GM19463 (cell line): ENCODE results near the gene USP25.
"Not testable (repeated sequence)": the region's sequence is repeated elsewhere in the genome, so short reads cannot be mapped to it uniquely, and the experiment has no call there.

Experiments used
- ATAC-seq: cut with Tn5 transposase; IDR thresholded peaks from one replicate; pipeline ENCODE4 v1.9.1; 2021; ENCODE audit warnings: mild to moderate bottlenecking, moderate library complexity; ENCODE audit not compliant: unreplicated experiment

Gene USP25

DNA sequence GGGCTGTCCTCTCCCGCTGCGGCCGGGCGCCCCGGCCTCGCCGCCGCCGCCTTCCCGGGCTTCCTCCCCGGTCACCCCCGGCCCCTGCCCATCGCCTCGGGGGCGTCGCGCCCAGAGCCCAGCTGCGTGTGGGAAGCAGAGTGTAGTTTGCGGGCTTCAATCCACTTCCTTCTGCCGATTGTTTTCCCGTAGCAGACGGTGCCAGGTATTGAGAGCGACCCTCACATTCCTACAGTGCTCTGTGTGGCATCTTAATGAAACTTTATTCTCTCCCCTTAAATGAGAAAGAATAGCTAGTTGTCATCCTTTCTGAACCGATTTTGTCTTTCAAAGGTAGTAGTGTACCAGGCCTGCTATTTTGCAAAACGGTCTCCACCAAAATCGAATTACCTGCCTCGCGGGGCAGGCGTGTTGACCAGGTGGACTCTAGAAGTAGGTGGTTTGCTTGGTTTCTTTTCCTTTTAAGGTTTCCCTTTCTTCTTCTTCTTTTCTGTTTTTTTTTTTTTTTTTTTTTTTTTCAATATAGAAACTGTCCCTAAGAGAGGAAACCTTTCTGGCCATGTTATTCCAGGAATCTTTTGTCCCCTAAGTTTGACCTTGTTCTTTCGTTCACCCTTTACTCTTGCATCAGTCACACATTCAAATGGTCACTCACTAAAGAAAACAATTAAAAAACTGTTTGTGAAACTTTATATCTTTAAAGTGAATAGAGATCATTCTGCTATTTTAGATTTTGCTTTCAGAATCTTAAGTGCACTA, 881 bp downstream of the USP25 start:
- ATAC-seq, result no peak

DNA sequence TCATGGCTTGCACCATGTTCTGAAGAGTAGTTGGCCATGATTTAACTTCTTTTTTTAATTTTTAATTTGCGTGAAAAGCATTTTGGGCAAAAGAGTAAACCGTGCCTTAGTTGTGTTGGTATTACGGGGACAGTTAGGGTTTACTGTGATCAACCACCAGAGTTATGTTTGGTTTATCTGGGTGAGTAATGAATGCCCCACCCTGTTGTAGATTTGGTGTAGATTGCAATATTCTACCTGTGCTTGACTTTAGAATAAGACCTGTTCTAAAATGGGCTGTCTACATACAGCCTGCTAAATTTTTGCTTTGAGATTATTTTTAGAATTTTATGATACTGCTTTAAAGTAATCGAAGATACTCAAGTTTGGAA, 1.4 kb downstream of the USP25 start:
- ATAC-seq, result no peak

DNA sequence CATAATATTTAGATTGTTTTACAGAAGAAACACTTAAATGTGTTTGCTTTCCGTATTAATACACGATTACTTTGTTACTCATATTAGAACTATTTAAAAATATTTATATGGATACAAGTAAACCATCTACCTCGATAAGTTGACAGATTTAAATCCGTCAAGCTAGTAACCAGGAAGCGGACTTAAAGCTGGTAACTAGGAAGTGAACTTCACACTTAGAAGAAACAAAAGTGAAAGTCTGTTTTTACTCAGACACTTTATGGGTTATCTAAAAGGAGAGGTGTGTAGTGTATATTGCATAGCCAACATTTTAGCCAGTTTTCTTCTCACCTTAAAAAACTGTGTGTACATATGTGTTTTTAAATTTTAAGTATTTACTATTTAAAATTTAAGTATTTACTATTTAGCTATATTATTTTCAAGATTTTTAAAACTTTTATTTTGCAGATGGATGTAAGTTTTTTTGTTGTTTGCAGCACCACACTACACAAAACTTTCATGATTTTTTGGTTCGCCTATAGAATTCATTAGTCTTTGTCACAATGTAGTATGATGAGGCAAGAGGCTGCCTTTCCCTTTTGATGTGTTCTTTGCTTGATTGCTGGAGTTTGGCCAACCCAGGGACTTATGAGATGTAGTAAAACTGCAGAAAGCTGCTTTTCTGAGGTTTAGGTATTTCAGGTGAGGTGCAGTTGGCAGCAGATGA, 2.7 kb downstream of the USP25 start:
- peak; percentile 32 for ATAC-seq

DNA sequence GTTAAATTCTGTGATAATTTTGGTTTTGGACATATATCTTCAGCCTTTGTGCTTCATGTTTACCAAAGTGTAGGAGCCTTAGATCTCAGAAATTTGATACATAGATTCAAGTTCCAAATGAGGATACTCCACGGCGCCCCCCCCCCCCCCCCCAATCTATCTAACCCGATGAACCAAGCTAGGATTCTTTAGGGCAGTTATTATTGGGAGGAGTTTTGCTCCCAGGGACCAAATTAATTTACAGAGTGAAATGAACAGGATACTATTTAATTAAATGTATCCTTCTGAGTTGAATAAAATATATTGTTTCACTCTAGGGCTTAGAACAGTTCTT, 3.2 kb downstream of the USP25 start:
- ATAC-seq, result no peak

DNA sequence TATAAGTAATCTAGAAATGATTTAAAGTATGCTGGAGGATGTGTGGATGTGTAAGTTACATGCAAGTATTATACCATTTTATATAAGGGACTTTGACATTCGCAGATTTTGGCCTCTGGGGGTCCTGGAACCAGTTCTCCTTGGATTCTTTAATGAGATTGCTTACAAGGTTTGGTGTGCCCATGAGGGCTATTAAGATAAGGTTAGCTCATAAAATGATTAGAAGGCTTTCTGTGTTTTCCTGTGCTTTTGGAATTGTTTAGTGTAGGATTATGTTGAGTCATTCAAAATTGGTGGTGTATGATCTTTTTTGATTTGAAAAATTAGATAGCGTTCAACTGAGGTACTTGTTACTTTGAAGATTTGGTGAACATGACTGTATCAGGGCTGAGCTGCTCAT, 5.6 kb downstream of the USP25 start:
- no peak for ATAC-seq

DNA sequence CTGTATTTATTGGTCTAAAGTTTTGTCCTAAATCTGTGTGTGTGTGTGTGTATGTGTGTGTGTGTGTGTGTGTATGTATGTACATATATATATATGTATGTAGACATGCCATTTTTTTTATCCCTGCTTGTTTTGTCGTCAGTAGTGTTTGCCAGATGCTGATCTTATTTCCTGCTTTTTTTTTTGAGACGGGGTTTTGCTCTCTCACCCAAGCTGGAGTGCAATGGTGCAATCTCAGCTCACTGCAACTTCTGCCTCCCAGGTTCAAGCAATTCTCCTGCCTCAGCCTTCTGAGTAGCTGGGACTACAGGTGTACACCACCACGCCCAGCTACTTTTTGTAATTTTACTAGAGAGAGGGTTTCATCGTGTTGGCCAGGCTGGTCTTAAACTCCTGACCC, 6.1 kb downstream of the USP25 start:
- ATAC-seq, result not testable (repeated sequence)

DNA sequence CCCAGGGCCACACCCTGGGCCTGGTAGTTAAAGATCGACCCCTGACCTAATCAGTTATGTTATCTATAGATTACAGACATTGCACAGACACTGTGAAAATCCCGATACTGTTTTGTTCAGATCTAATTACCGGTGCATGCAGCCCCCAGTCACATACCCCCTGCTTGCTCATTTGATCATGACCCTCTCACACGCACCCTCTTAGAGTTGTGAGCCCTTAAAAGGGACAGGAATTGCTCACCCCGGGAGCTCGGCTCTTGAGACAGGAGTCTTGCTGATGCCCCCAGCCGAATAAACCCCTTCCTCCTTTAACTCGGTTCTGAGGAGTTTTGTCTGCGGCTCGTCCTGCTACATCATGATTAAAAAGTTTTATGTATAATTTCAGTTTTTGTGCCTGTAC, 9.0 kb downstream of the USP25 start:
- not testable (repeated sequence) for ATAC-seq

DNA sequence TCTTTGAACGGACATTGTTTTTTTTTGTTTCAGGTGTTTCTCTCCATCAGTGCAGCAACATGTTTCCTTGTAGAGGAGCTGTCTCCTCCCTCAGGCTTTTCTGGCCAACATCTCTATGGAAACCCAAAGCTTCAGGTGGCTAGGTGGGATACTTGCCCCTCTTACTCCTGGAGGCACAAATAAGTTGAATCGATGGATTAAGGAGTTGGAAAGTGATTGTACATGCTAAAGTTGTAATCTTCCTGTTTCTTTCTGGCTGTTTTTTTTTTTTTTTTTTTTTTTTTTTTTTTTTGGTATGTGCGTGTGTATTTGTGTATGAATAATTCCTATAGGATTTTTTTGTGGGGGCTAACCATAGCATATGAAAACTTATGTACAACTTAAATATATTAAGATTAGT, 10.6 kb downstream of the USP25 start:
- no peak for ATAC-seq

DNA sequence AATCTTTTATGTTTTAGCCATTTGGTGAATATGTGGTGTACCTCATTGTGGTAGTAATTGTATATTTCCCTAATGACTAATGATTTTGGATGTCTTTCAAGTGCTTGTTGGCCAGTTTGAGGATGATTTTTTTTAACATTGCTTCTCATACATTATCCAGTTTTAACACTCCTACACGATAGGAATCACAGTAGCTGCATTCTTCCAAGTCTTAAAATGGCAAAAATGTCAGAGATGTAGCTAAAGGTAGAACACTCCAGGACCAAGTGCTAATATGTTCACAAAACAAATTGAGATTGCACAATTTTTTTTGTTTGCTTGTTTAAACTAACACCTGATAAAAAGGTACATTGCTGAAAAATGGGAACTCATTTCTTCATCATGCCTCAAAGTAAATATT, 11.7 kb downstream of the USP25 start:
- ATAC-seq, result no peak

DNA sequence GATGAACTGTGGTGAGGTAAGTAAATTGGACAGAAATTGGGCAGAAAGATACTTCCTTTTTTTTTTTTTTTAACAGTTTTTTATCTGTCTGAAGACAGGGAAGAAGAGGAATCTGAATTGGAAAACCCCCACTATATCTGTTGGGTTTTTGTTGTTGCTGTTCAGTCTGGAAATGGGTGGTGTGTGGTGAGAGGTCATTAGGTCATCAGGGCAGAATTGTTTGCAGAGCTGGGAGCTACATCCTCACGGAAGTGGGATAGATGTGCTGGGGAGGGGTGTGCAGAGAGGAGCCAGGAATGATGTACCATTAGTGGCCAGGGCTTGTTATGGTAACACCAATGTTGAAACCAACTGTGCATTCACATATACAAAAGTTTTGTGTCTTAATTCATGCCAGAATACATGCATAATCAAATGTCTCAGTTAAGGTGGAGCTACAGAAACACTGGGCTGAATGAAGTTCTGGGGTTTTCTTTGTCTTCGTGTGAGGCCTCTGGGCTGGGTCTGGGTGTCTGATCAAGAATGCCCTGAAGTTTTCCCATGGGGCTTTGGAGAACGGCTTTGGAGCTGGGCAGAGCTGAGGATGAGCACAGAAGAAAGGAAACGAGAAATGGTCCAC, 12.4 kb downstream of the USP25 start:
- no peak for ATAC-seq

DNA sequence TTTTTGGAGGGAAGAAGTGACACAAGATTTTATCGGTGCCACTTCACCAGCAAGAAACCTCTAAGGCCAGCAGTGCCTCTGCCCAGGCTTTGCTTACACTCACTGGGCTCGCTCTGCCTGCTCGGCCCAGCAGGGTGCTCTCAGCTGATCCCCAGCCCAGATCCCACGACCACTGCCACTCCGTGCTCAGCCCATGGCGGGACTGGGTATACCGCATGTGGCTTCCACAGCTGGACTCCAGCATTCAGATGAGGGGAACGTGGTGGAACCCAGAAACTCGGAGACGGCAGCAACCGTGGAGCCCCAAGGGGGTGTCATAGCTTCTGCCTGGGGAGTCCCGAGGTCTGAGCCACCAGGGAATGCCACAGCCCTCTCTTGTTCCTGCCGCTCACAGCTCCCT, 12.9 kb downstream of the USP25 start:
- ATAC-seq, result no peak

DNA sequence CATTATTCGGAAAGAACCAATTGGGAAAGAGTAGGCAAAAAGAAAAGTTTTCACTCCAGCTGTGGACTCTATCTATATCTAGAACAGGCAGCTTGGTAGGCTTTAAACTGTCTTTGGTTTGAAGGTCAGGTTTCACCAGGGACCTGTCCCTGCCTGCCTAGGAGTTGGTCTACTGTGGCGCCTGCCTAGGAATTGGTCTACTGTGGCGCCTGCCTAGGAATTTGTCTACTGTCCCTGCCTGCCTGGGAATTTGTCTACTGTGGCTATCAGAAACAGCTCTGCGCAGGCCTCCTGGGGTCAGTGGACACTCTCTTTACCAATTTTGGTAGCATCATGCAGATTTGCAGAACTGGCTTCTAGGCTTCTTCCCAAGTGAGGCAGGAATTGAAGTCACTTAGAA, 13.8 kb downstream of the USP25 start:
- no peak for ATAC-seq

DNA sequence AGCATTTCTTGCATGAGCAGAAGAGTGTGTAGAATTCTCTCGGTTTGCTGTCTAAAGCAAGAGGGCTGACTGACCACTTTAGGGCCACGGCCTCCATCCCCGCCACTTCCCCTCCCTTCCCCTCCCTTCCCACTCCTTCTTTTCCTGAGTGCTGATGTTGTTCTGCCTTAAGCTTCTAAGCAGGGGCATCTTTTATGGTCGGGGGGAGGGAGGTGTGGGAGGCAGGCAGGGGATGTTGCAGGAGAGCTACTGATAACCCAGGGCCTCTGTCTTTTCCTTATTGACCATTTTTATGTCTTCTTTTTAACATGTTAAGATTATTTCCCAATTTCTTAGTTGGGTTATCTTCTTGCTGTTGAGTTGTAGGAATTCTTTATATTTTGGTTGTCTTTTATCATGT, 15.1 kb downstream of the USP25 start:
- ATAC-seq, result no peak

DNA sequence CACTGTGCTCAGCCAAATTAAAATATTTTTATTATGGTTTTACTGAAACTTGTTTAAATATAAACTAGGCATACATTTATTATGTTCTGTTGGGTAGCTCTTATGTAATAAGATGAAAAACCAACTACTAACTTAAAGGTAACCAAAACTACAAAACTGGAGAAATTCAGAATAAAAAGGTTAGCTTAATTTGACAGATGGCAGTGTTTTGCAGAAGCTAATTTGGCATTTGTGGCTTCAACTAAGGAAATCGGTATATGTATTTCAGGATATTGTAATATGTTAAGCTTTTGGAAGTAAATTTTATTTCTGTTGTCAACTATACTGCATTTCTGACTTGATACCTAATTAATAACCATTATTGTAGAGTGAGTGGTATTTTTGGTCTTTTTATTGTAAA, 18.8 kb downstream of the USP25 start:
- no peak for ATAC-seq

DNA sequence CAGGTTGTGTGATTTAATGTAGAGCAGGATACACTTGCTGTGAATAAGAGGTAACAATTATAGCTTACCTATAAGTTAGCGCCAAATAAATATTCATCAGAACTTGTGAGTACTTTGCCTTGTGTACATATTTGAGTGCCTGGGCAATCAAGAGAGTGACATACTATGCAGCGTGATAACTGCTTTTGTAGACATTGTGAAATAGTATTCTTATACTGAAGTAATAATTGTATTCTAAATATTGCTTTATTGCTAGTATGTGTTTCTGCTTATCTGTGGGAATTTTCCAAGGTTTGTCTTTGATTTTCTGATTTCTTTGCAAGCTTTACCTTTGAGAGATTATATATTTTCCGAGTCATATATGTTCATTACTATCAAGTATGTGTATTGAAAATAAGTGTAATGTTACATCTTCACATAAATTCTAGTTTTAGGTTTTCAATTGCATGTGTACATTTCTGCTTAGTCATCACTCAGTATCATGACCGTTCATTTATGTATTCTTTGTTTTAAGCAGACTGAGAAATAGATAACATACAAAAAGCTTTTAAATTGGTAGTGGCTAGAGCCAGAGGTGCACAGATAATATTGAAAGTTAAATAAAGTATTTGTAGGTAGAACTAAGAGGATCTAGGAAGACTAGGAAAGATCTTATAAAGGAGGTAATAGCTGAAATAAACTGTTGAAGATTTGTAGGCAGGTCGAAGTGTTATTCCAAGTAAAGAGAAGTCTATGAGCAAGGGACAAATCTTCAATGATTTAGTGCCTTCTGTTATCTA, 19.5 kb downstream of the USP25 start:
- no peak for ATAC-seq

DNA sequence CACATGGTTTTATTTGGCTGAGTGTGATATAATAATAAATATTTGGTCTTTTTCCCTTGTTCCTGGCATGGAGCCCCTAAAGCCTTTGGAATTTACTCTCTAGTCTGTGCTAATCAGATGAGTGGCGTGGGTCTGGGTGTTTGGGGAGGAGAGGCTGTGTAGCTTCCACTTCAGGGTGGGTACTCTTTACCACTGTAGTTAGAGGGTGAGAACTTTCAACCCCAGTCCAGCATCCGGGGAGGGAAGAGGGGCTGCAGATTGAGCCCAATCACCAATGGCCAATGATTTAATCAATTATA, 20.0 kb downstream of the USP25 start:
- ATAC-seq, result no peak

DNA sequence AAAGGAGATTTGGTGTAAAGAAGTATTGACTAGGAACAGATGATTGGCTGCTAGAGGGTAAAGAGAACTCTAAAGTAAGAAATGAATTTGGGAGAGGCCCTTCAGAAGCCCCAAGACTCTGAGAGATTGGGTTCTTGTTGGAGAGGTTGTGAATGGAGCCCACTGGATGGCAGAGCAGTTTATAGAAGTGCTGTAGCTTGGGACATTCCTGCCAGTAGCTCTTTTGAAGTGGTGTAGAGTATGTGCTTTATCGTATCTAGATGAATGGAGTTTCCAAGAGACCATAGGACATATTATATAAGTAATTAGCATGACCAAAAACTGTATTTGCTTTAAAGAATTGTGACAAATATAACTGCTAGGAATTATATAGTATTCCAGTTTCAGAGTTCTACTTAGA, 21.3 kb downstream of the USP25 start:
- ATAC-seq, result no peak

DNA sequence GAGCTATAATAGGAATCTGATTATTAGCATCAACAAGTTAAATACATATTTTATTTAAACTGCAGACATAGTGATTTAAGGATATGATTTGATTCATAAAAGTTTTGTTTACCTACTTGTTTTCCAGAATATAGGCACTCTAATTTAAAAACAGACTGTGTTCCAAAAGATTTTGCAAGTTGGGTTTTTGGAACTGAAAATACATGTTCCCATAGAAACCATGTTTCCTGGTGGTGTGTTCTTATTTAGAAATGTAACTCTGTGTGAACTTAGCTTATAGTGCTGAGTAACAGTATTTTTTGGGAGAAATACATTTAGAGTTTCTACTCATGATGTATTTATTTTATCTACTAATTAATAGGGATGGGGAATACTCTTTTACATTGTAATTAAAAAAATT, 21.8 kb downstream of the USP25 start:
- no peak for ATAC-seq

DNA sequence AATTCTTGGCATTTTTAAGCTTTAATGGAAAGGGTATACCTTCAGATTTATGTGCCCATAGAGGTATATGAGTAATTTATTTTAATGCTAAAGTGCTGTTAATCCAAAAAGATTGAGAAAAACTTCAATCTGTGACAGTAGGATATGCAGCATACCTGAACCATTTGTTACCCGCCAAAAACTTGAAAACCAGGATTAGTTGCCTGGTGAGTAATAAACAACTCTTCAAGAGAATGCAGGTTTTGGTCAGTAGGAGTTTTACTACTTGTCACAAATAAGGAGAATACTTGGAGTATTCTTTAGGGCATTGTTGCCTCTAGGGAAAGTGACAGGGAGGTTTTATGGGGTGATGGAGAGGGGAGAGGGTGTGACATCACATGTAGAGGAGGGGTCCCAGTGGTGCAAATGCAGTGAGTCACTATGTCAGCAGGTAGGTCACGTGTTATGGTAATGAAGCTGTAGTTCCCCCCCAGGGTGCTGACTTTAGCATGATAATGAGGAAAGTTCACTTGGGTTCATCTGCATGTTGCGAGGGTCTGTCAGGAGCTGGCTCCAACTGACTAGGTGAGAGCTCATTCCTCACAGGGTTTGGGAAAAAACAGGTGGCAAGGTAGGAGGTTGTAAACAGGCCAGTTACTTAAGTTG, 23.1 kb downstream of the USP25 start:
- ATAC-seq, result no peak

DNA sequence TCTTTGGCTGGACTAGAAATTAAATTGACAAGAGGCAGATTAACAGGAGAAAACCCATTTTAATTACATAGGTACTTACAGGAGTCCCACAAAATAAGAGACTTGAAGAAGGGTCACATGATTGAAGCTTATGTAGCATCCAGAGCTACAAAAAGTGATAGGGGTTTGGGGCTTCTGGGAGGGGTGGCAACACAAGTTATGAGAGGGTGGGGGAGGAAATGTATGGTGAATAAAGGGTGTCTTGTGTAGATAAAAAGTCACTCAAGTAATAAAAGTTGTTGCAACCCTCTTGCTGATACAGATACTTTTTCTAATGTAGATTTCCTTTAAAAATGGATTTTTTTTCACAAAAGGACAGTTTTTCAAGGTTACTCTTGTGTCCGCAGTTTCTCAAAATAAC, 24.0 kb downstream of the USP25 start:
- ATAC-seq, result no peak

DNA sequence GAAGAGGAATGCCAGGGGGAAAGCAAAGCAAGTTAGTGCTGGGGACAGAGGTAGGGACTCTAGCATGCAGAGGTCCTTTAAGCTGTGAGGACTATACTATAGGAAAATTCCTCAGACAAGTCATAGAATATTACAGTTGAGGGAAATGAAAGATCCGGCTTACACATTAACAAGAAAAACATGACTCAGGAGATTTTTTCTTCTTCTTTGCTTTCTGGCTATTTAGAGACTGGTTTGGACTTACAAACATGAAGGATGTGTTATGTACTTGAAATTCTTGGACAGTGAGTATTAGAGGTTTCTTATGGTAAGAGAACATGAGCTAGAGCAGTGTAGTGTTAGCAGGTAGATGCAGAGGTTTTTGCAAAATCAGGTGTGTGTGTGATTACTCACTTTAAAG, 24.9 kb downstream of the USP25 start:
- ATAC-seq, result peak; percentile 60
